Transverse colon (tissue), 3 donors: Measurements from ENCODE around the gene CLDN19.

Source experiments
- CTCF ChIP-seq, 5 experiments: fragments of 200-600 bp in 3 of 5; fragments of 450-650 bp in 2 of 5; sonication (generic) in 3 of 5; IDR thresholded peaks; 1 replicate in 2 of 5; 2 replicates in 3 of 5; pipeline ENCODE4 v1.5.1; 2016 to 2017; ENCODE audit warnings: antibody characterized with exemption in 5 of 5, inconsistent platforms in 3 of 5, mild to moderate bottlenecking in 2 of 5, moderate library complexity in 1 of 5
- EP300 ChIP-seq: sonication (generic); formaldehyde crosslinking; IDR thresholded peaks from one replicate; pipeline ENCODE4 v1.6.1; 2017; ENCODE audit warnings: antibody characterized with exemption, low read depth
- POLR2A ChIP-seq: fragments of 450-650 bp; IDR thresholded peaks from one replicate; pipeline ENCODE4 v1.6.1; 2016; ENCODE audit warnings: antibody characterized with exemption, mild to moderate bottlenecking, moderate library complexity

GRCh38 chr1:42752284-42752683, 12.2 kb upstream of the CLDN19 start:
- TF ChIP-seq CTCF (IDR thresholded peaks at IDR 0.05) = no peak
- no peak for TF ChIP-seq EP300
- TF ChIP-seq POLR2A = no peak
